Measurements from ENCODE around the gene TRAP1.

The TRAP1 gene

DNA sequence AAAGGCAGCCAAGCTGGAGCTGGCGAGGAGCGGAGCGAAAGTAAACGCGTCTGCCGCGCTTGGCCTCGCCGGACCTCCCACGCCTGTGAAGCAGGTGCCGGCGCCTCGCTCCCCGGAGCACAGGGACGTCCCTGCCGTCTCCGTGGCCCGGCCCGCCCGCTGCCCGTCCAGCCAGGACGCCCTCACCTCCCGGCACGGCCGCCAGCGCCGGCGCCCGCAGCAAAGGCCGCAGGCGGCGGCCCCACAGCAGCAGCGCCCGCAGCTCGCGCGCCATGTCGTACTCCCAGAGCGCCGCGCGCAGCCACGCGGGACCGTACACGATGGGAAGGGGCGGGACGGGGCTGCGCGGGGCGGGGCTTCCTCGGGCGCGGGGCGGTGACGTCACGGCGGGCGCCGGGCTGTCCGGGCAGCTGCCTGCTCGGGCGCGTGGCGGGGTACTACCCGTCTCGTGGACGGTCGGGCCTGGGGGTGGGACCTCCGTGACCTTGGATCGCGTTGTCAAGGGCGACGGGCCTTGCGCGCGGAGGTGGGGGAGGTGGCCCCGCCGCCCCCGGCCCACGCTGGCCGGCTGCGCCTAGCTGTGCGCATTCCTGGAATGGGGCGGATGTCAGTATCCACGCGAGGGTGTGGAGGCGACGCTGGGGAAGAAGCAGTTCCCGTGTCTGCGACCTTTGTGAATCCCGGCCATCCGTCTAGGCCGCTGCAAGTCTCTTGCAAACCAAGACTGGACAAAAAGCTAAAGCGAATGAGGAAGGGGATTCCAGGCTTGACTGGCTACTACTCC lies at the start of gene TRAP1:
TRAP1 (minus strand) TSS at position 290 of the 784 bp plus-strand sequence; CDS start at position 274, 16 bp downstream.
- DNase-seq (ENCODE audit: low read depth in 2 of 3, low spot score in 2 of 3): peak; percentile 85 to 94 (median 94)

DNA sequence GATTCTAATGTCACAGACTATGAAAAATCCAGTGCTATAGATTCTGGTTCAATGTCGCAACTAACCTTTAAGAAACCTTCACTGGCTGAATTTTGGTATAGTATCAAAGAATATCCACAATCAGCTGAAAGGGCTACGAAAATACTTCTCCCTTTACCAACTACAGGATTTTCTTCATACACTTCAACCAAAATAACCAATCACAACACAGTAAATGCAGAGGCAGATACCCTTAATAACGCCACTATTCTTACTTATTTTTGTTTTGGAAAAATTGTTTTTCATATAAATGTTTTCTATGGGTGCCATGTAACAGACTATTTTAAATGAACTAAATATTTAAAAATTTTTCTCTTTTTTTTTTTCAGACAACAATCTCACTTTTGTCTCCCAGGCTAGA lies 48.9 kb upstream of the TRAP1 start:
- DNase-seq (ENCODE audit: low read depth in 2 of 3, low spot score in 2 of 3): no peak

DNA sequence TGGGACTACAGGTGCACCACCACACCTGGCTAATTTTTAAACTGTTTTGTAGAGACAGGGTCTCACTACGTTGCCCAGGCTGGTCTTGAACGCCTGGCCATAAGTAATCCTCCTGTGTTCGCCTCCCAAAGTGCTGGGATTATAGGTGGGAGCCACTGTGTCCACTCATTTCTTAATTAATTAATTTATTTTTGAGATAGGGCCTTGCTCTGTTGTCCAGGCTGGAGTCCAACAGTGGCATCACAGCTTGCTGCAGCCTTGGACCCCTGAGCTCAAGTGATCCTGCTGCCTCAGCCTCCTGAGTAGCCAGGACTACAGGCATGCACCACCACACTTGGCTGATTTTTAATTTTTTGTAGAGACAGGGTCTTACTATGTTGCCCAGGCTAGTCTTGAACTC lies 47.1 kb upstream of the TRAP1 start:
- DNase-seq (ENCODE audit: low read depth in 2 of 3, low spot score in 2 of 3): no peak

DNA sequence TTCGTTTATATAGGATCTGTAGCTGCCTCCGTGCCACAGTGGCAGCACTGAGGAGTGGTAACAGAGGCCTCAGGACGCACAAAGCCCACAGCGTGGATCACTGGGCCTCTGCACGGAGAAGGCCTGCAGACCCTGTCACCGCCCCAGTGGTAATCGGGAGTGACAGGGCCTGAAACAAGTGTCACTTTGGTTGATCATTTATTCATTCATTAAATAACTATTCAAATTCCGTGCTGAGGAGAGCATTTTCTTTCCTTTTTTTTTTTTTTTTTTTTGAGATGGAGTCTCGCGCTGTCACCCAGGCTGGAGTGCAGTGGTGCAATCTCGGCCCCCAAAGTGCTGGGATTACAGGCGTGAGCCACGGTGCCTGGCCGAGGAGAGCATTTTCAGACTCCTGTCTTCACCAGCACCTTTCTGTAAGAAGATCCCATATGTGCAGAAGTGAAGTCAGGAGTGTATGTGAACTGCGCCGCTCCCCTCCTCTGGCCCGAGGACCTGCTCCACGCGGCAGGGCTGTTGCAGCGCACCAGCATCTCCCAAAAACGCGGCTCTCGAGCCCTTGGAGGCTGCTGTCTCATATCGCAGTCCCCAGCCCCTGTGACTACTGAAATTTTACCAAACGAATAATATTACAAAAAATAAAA lies 44.9 kb upstream of the TRAP1 start:
- no peak for DNase-seq (ENCODE audit: low read depth in 2 of 3, low spot score in 2 of 3)

DNA sequence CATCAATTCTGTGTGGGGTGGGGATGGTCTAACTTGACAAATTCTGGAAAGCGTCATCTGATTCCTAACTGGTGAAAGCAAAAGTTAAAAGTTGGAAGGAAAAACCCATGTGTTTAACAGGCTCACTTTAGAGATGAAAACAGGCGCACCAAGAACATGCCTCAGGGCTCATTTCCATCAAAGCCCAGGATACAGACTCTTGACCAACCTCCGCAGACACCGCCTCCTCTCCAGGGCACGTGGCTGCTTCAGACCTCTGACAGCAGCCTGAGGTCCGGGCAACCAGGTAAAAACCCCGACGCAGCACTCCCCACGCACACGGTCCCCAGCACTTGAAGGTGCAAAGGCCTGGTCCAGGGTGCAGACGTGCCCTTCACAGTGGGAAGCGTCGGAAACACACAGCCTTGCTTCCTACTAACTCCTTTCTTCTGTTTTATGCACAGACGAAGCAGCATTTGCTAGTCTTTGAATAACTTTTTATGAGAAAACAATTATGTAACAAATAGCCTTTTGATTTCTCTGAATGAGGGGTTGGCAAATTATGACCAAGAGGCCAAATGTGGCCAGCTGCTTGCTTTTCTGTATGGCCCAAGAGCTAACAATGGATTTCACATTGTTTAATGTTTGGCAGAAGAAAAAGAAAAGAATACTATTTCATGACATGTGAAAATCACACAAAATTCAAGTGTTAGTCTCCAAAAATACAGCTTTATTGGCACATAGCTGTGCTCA lies 44.2 kb upstream of the TRAP1 start:
- no peak for DNase-seq (ENCODE audit: low read depth in 2 of 3, low spot score in 2 of 3)

DNA sequence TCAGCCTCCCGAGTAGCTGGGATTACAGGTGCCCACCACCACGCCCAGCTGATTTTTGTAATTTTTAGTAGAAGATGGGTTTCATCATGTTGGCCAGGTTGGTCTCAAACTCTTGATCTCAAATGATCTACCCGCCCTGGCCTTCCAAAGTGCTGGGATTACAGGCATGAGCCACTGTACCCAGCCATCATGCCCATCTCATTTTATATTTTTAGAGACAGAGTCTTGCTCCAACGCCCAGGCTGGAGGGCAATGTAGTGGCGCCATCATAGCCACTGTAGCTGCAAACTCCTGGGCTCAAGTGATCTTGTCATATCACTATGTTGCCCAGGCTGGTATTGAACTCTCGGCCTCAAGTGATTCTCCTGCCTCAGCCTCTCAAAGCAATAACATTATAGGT lies 43.2 kb upstream of the TRAP1 start:
- DNase-seq (ENCODE audit: low read depth in 2 of 3, low spot score in 2 of 3): no peak

DNA sequence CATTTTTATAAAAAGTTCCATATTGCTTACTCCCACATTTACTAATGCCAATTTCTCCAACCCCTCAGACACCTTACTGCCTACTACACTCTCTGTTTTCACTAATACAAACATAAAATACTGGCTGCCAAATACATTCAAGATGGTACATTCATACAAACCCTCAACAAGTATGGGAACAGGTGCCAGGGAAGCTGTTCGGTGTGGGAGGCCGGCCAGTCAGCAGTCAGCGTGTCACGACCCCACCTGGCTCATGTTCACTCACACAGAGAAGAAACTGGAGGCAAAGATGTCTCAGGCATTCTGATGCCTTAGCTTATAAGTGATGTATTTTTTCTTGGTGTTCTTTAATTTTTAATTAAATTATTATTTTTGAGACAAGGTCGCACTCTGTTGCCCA lies 42.4 kb upstream of the TRAP1 start:
- no peak for DNase-seq (ENCODE audit: low read depth in 2 of 3, low spot score in 2 of 3)

DNA sequence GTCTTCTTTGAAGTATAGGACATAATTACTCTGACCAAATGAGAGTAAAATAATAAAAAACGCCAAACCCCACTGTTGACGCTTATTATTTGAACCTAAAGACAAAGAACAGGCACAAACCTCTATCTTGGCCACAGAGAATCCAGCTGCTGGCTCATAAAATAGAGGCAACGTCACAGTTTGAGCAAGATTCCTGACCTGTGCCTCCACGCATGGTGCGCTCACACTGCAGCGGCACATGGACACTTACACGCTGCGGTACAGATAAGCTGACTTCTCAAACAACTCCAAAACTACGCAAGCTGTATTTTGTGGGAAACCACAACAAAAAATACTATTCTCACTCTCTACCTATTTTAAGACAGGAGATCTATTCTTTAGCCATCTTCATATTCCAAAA lies 38.8 kb upstream of the TRAP1 start:
- DNase-seq (ENCODE audit: low read depth in 2 of 3, low spot score in 2 of 3): no peak

DNA sequence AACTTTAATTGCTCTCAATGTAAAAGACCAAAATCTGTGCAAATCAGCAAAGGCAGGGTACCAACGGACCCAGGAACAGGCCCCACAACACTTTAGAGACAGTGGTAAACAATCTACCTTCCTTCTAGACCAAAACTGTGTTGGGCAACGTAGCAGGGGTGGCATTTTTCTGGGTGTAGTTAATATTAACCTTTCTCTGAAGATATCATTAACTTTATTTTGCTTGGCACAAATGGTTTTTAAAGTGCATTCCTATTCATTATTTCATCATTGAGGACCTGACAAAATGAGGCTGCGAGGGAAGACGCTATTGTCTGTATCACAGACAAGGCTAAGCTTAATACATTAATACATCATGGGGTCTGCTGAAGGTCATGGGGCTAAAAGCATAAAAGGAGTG lies 37.9 kb upstream of the TRAP1 start:
- no peak for DNase-seq (ENCODE audit: low read depth in 2 of 3, low spot score in 2 of 3)

DNA sequence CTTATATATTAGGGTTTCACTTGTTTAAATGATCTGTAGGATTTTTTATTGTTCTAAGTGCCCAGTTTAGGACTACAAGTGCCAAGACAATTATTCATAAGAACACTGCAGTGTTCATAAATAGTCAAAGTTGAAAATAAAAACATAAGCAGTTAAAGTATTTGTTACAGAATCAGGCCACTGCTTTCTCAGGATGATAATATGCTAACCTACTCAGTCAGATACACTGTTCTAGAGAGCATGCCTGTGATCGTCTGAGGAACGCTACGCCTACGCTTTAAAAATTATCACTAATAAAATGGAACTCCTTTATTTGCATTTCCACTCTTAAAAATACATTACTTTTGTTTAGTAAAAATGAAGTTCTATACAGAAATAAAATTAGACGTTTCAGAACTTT lies 37.4 kb upstream of the TRAP1 start:
- no peak for DNase-seq (ENCODE audit: low read depth in 2 of 3, low spot score in 2 of 3)

DNA sequence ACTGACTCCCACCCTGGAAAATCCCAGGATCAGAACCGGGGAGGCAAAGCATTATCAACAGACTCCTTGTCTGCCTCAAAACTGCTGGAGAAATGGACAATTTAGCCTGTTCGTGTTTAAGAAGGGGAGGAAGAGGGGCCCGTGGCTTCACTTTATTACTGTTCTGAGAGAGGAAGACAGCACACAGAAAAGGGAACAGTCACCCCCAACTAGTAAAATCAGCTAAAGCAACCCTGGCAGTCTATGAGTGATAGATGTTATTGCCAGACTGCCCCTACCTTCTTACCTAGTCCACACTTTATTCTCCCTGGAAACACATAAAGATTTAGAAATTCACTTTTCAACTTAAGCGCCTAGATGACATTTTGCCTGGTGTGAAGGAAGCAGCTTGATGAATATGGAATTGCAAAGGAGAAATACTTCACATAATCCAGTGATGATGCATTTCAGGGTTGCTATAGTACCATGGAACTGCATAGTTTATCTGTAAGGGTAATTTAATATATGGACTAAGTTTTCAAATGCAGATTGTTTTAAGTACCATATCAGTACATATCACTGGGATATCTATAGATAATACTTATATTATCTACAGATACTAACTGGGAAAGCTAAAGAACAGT lies 36.9 kb upstream of the TRAP1 start:
- no peak for DNase-seq (ENCODE audit: low read depth in 2 of 3, low spot score in 2 of 3)

DNA sequence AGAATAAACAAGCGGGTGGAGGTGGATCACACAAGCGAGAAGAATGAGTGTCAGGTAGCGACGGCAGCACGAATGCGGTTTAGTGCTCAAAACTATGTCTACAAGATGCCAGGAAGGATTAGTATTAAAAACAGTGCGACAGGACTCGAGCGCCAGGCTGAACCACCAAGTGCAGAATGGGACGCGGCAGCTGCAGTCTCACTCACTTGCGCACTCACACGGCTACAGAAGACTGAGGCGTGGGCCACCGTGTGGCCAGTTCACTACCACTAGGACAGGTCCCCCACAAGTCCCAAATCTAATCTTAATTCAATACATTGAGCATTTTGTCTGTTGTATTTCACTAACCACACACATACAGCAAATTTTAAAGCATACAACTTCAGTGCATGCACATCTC lies 35.7 kb upstream of the TRAP1 start:
- no peak for DNase-seq (ENCODE audit: low read depth in 2 of 3, low spot score in 2 of 3)

DNA sequence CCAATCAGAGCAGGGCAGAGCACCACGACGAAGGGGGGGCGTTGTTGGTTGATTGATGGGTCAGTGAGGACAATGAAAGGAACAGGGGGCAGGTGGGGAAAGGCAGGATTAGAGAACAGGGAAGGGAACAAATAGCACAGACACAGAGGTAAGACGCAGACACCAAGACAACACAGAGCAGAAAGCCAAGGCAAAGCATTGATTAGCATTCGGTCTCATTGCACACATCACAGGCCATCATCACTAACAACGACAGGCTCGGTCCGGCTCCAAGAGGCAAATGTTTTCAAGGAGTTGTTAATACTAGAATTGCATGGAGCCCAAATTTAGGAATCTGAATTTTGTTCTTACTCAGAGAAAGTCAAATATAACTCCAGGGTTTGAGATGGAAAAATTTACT lies 34.6 kb upstream of the TRAP1 start:
- DNase-seq (ENCODE audit: low read depth in 2 of 3, low spot score in 2 of 3): no peak

DNA sequence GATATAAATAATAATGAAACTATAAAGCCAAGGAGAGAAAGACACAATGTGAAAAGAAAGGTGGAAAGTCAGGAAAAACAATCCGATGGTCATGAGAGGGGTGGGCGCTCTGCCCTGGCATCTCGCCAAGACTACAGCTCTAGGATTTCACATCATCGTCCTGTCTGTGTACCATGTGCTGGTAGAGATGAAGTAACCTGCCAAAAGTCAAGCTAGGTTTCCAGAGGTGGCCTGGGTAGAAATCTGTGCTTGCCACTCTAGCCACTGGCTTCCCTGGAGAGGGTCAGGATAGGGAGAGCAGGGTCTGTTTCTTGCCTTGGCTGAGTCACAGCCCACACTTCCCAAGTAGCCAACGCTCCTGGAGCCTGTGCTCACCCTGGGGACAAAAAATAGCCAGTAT lies 31.0 kb upstream of the TRAP1 start:
- DNase-seq (ENCODE audit: low read depth in 2 of 3, low spot score in 2 of 3): no peak

DNA sequence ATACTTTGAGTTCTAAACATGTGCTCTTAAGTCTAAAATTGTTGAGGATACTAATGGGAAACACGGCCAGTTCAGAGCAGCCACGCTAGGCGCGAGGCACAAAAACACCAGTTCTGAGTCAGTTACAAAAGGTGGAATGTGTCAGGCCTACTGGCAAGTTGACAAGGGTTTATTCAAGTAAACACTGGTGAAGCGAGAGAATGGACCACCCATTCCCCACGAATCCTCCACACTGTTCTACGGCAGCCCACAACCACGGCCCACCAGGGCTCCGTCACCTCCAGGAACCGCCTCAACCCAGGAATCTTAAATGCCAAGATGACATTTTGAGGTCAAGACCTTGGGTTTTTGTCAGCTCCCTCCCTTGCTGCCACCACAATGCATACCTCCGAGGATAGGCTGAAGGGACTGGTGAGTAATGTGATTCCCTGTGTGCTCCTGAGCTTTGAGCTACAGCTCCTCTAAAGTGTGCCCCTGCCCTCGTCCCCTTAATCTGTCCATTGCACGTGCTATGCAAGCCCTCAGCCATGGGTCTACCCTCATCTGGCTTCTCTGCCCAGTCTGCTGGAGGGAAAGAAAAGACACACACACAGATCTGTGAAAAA lies 28.5 kb upstream of the TRAP1 start:
- DNase-seq (ENCODE audit: low read depth in 2 of 3, low spot score in 2 of 3): no peak

DNA sequence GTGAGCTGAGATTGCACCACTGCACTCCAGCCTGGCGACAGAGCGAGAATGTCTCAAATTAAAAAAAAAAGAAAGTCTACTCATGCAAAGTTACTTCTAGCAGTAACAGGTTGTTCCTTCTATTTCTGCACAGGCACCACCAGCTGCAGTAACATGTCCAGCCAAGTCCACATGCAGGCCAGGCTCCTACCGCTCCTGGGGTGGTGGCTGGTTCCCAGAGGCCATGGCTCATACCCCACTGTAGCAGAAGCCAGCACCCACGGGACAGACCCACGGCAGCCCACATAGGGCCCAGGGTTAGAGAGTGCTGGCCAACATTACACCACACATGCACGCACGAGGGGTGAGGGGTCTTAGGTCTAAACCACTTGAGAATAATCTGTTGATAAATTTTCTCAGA lies 26.7 kb upstream of the TRAP1 start:
- DNase-seq (ENCODE audit: low read depth in 2 of 3, low spot score in 2 of 3): no peak

DNA sequence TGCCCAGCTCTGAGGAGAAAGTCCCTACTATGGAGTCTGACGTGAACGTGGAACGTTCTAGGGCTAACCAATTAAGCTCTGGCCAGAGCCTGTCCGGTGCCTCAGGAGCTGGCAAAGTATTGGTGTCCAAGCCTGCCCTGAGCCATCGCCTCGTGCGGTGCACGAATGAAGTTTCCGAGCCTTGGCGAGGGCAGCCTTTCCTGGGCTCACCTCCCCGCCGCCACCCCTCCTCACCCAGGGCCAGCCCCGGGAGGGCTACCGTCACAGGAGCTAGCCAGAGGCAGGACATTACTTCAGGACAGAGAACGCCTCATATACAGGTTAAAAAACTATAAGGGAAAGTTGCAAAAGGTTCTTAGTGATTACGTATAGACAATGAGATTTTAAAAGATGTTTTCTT lies 23.6 kb upstream of the TRAP1 start:
- no peak for DNase-seq (ENCODE audit: low read depth in 2 of 3, low spot score in 2 of 3)

DNA sequence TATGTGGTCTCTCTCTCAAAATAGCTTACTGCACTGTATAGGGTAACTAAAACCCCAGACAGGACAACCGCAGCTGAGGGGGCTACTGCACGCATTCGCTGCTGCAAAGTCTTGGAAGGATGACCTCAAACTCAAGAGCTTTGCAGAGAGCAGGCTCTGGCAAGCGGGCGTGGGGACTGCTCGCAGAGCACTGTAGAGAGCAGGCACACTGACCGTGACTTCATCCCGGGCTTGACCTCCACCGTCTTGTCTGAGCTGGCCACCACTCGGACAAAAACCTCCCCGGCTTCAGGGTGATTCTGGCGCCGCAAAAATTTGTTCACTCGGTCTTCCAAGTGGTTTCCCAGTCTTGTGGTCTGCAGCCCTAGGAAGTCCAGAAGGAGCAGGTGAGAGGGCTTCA lies 22.9 kb upstream of the TRAP1 start:
- DNase-seq (ENCODE audit: low read depth in 2 of 3, low spot score in 2 of 3): no peak

DNA sequence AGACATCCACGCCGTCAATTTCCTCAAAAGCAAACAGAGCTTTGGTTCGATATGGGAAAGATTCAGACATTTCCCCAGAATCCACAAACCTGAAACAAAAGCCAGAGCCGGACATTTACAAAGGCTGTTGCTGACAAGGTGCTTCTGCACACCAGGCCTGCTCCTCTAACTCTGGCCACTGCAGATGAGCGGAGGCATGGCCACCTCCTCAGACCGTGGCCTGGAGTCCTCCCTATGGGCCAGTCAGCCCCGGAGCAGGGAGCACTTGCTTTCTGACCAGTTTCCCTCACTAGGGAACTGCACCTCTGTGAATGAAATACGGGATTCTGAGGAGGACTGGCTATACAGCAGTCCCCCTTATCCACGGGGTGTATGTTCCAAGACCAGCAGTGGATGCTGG lies 22.3 kb upstream of the TRAP1 start:
- no peak for DNase-seq (ENCODE audit: low read depth in 2 of 3, low spot score in 2 of 3)

DNA sequence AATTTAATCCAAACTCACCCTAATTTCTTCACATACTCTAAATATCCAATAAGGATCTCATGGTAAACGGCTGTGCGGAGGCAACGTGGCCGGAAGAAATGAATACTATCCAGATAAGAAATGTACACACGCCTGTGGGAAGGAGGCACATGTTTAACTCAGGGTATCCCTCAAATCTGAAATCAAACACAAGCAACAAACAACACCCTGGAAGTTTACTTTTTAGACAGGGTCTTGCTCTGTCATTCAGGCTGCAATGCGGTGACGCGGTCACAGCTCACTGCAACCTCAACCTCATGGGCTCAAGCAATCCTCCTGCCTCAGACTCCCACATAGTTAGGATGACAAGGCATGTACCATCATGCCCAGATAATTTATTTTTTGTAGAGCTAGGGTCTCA lies 21.2 kb upstream of the TRAP1 start:
- DNase-seq (ENCODE audit: low read depth in 2 of 3, low spot score in 2 of 3): no peak

DNA sequence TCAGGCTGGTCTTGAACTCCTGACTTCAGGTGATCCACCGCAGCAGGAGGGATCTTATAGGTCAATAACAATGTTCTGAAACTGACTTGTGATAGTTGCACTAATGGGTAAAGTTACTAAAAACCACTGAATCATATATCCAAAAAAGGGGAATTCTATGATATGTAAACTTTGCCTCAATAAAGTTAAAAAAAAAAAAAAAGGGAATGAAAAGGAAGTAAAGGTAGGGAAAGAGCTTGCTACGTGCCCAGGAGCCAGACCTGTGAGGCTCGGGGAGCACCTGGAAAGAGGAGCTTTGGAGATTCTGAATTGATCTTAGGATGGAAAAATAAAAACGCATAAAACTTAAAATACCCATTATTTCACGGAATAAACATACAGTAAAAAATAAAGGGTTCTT lies 20.8 kb upstream of the TRAP1 start:
- no peak for DNase-seq (ENCODE audit: low read depth in 2 of 3, low spot score in 2 of 3)

All from activated CD8-positive, alpha-beta memory T cell treated with anti-CD3 and anti-CD28 coated beads for 48 hours (primary cell).